Liver (tissue), 3 donors: ENCODE results near the gene CCDC63.

ENCODE experiments used
- ATF3 ChIP-seq: IDR thresholded peaks from 2 replicates; pipeline ENCODE4 v1.6.1; 2016; ENCODE audit warnings: antibody characterized with exemption
- CTCF ChIP-seq: fragments of 150-350 bp; IDR thresholded peaks from 2 replicates; pipeline ENCODE4 v1.5.1; 2017; ENCODE audit warnings: improper control_type of control experiment, low read depth, low read length; ENCODE audit not compliant: missing input control
- EGR1 ChIP-seq, 2 donors: IDR thresholded peaks; 2 replicates each; pipeline ENCODE4 v1.6.1; 2016 to 2018; ENCODE audit warnings: antibody characterized with exemption in 2 of 2, low read depth in 2 of 2
- FOXA1 ChIP-seq: IDR thresholded peaks from 2 replicates; pipeline ENCODE4 v1.6.1; 2016; ENCODE audit warnings: antibody characterized with exemption
- GABPA ChIP-seq, 2 donors: IDR thresholded peaks in 1 of 2; conservative IDR thresholded peaks in 1 of 2; 2 replicates each; pipeline ENCODE4 v1.6.1; 2016; ENCODE audit warnings: antibody characterized with exemption in 2 of 2, mild to moderate bottlenecking in 1 of 2, moderate library complexity in 1 of 2
- HNF4G ChIP-seq: IDR thresholded peaks from 2 replicates; pipeline ENCODE4 v1.6.1; 2016; ENCODE audit warnings: antibody characterized with exemption
- MAX ChIP-seq: IDR thresholded peaks from 2 replicates; pipeline ENCODE4 v1.6.1; 2016; ENCODE audit warnings: antibody characterized with exemption
- NR2F2 ChIP-seq: IDR thresholded peaks from 2 replicates; pipeline ENCODE4 v1.6.1; 2016; ENCODE audit warnings: antibody characterized with exemption
- RAD21 ChIP-seq, 2 donors: IDR thresholded peaks; 2 replicates each; pipeline ENCODE4 v1.6.1; 2016; ENCODE audit warnings: antibody characterized with exemption in 2 of 2, mild to moderate bottlenecking in 2 of 2
- REST ChIP-seq: IDR thresholded peaks from 2 replicates; pipeline ENCODE4 v1.6.1; 2016; ENCODE audit warnings: antibody characterized with exemption, mild to moderate bottlenecking
- SP1 ChIP-seq: IDR thresholded peaks from 2 replicates; pipeline ENCODE4 v1.6.1; 2018; ENCODE audit warnings: antibody characterized with exemption, mild to moderate bottlenecking
- YY1 ChIP-seq: IDR thresholded peaks from 2 replicates; pipeline ENCODE4 v1.6.1; 2016; ENCODE audit warnings: antibody characterized with exemption, mild to moderate bottlenecking
- ZBTB33 ChIP-seq: IDR thresholded peaks from 2 replicates; pipeline ENCODE4 v1.6.1; 2016; ENCODE audit warnings: antibody characterized with exemption
- donor health status: healthy.
- donor health status: healthy.

- TF ChIP-seq CTCF = no peak
- no peak for TF ChIP-seq SP1
- no peak for TF ChIP-seq MAX
- TF ChIP-seq RAD21 (IDR thresholded peaks at IDR 0.05) = no peak
- TF ChIP-seq ATF3 = no peak
- no peak for TF ChIP-seq NR2F2
- TF ChIP-seq REST = no peak
- no peak for TF ChIP-seq YY1
- TF ChIP-seq GABPA (IDR thresholded peaks at IDR 0.05 in 1 of 2, conservative IDR thresholded peaks at IDR 0.05 in 1 of 2) = no peak
- no peak for TF ChIP-seq ZBTB33
- no peak for TF ChIP-seq FOXA1
- TF ChIP-seq HNF4G = no peak
- TF ChIP-seq EGR1 (IDR thresholded peaks at IDR 0.05; ENCODE audit: low read depth in 2 of 2) = no peak
These were observed 77.0 kb downstream of the CCDC63 start for GRCh38 chr12:110923692-110924334.
